Stimulated activated naive CD4-positive, alpha-beta T cell (primary cell): ENCODE data around the gene PDLIM7.

Experiments
- DNase-seq, 6 experiments: peaks; one replicate each; lab custom pipeline; 2025; lab: John Stamatoyannopoulos, UW

The PDLIM7 gene

DNA sequence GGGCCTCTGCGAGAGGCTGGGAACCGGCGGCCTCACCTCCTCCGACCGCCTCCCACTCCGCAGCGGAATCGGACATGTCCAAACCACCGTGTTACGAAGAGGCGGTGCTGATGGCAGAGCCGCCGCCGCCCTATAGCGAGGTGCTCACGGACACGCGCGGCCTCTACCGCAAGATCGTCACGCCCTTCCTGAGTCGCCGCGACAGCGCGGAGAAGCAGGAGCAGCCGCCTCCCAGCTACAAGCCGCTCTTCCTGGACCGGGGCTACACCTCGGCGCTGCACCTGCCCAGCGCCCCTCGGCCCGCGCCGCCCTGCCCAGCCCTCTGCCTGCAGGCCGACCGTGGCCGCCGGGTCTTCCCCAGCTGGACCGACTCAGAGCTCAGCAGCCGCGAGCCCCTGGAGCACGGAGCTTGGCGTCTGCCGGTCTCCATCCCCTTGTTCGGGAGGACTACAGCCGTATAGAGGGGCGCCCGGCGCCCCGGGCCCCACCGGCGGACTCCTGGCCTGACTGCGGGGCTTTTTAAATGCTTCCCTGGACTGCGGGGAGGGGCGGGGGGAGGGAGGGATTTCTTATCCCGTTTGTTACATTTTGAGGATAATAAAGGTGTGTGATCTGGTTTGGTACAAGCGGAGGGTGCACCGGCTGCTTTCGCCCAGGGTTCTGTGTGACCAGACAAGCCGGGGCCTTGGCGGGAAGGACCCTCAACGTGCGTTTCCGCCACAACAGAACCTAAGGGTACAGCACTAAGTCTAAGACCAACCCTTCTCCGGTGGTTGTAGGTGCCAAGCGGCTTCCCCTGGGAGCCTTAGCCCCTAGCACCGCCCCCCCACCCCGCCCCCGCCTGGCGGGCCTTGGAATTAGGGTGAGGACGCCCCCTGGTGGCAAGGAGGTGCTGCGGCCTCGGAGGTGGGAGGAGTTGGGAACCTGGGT is 41.5 kb downstream of the PDLIM7 start:
- peak; percentile 76 to 95 (median 92) for DNase-seq

DNA sequence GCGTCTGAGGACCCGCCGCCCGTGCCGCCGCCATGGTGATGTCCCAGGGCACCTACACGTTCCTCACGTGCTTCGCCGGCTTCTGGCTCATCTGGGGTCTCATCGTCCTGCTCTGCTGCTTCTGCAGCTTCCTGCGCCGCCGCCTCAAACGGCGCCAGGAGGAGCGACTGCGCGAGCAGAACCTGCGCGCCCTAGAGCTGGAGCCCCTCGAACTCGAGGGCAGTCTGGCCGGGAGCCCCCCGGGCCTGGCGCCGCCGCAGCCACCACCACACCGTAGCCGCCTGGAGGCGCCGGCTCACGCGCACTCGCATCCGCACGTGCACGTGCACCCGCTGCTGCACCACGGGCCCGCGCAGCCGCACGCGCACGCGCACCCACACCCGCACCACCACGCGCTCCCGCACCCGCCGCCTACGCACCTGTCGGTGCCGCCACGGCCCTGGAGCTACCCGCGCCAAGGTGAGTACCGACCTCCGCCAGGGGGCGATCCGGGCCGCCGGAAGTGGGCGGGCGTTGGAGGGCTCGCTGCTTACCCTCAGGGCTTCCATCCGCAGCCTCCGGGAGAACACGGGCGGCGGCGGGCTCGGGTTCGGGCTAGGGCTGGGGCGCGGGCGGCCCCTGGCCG is 42.3 kb downstream of the PDLIM7 start:
- DNase-seq: peak; percentile 88 to 94 (median 90)

DNA sequence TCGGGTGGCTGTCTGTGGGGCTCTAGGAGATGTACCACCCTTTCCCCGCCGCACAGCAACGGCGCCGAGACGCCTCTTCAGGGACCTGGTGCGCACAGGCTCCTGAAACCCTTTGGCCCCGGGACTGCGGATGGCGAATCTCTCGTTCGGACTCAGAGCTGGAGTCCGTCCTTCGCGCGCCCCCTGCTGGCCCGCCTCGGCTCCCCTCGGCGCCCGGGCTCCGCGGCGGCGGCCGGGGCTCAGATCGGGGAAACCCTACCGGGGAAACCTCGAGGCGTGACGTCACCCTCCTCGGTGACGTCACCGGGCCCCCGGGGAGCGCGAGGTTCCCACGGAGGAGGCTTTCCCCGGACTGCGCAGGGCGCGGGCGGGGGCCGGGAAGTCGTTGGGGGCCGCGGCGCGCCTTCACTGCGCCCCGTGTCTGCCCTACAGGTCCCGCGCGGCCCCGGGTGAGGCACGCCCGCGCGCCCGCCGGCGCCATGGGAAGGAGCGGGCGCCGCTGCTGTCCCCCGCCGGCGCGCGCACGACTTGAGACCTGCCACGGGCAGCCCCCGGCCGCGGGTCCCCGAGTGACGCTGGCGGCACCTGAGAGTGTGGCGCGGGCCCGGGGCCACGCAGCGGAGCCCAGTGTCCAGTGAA is 42.9 kb downstream of the PDLIM7 start:
- peak; percentile 75 to 96 (median 92) for DNase-seq

DNA sequence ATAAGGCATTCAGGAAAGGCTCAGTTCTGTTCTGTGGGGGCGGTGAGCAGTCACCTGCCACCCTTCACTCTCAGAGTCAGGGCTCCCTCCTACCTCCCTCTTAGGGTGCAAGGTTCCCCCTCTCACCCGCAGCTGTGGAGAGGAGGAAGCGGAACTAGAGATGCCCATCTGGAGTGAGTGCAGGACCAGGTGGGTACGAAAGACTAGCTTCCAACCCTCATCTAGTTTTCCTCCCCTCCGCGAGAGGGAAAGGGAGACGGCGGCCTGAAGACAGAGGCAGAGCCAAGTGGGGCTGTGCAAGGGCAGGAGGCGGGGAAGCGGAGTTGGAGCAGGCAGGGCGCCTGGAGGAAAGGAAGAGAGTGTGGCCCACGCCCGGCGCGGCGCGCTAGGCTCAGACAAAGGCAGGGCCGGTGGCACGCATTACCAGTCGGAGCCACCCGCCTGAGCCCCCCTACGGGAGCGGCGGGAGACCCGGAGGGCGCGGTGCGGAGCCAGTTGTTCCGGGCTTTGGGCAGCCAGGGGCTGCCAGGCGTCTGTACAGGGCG is 43.5 kb downstream of the PDLIM7 start:
- DNase-seq: peak in 2 of 6 experiments; percentile 67 to 72

DNA sequence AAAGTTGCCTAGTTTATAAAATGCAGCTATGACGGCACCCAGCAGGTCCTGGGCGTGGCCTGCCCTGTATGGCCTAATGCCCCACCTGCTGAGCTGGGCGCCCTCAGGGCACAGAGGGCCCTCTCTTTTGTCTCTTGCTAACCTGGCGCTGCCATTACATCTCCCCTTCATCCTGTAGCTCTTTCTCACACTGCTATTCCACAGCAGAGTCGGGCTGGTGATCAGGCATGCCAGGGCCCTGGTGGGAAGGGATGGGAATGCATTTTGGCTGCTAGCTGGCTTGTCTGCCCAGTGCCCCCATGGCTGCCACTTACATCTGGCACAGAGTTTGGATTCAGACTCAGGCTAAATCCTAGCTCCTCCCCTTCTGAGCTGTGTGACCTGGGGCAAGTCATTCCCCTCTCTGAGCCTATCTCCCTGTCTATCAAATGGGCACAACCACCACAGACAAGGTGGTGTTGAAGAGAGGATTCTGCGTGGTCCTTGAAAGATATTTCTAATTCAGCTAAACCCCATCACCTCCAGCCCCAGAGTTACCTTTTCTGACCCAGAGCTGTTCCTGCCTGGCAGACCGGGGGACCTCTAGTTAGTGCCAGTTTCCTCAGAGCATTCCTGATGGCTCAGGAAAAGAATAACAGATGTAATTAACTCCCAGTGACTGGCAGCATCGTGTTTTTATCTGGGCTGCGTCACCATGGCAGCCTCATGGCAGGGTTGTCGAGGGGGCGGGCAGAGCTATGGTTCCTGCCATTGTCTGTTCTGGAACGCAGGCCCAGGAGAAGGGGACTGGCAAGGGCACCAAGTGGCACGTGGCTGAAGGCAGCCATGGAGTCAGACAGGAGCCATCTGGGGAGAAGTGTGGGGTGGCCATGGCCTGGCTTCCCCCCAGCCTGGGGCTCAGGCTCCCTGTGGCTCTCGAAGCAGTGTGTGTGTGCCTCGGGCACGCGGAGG is 44.4 kb downstream of the PDLIM7 start:
- peak in 1 of 6 experiments; percentile 45 for DNase-seq

DNA sequence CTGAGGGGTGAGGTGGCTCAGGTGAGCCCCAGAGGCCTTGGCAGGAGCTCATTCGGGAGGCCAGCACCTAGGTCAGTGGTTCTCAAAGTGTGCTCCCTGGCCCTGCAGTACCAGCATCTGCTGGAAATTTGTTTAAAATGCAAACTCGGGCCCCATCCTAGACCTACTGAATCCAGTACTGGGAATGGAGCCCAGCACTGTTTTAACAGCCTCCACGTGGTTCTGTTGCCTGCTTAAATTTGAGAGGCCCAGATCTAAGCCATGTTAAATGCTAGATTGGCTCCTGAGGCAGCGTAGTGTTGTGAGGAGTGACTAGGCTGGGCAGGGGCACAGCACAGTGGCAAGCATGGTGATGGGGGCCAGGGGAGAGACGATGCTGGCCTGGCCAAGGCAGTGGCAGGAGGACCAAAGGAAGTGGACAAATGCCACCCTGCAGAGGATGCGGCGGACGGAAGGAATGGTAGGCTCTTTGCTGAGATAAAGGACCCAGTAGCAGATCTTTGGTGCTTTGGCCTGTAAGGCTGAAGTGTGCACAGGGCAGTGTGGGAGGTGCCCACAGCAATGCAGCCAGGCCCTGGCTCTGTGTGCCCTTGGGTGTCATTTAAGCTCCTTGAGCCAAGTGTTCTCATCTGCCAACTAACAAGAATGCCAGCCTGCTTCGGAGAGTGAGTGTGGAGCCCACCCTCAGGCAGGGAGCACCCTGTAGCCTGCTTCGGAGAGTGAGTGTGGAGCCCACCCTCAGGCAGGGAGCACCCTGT is 46.6 kb downstream of the PDLIM7 start:
- DNase-seq: no peak

DNA sequence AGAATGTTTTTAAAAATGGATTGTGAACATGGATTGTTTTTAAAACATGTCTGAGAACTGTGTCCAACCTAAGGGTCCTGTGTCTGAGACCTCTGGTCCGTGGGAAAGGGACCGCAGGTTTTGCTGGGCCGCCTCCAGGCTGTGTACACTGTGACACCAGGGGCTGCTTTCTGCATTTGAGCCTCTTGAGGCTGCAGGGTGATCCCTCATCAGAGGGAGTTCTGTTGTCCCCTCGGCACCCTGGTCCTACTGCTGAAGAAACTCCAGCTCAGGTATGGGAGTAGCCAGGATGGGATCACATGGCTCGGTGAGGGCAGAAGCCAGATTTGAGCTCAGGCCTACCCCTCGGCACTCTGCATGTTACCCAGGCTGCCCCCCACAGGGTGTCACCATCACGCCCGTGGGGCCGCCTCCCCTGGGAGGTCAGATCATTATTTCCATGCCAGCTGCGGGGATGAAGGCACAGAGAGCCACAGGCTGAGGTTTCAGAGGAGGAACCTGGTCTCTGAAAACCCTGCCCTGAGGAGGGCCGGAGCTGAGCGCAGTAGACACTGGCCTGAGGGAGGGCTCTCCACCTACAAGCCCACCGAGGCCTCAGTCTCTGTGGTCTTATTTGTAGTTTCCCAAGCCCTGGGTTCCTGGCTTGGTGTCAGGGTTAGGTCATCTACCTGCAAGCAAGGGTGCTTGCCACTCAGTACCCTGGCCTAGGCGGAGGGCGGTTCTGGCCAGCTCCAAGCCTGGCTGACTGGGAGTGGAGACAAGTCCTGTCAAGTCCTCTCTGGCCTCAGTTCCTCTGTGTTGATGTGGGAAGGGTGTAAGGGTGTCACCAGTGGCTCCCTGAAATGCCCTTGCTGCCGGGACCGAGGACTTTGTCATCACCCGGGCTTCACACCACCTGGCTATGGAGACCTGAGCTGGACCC is 48.0 kb downstream of the PDLIM7 start:
- DNase-seq: no peak

DNA sequence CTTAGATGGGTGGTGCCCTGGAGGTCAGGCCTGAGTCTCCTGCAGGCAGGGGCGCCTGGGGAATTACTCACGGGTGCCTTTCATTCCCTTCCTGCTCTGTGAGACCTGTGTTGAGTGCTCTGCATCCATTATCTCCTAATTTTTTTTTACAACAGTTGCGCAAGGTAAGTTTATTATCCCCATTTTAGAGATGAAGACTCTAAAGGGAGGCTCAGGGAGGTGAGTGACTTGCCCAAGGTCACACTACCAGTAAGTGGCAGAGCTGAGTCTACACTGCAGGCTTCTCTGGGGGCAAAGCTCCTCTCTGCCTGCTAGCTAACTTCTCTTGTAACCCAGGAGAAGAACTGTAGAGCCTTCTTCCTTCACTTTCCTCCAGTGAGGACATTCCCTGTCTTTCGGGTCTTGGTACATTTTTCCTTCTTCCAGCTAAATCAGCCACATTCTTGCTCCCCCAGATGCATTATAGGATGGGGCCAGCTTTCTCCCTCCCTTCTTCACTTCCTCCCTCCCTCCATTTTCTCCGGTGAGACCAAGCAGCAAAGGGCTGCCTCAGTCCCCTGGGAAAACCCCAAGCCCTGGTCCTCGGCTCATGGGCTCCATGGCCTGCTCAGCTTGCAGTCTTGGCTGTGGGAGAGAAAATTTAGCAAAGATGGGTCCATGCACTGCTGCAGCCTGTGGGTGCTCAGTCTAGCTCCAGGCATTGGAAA is 49.0 kb downstream of the PDLIM7 start:
- DNase-seq: no peak

DNA sequence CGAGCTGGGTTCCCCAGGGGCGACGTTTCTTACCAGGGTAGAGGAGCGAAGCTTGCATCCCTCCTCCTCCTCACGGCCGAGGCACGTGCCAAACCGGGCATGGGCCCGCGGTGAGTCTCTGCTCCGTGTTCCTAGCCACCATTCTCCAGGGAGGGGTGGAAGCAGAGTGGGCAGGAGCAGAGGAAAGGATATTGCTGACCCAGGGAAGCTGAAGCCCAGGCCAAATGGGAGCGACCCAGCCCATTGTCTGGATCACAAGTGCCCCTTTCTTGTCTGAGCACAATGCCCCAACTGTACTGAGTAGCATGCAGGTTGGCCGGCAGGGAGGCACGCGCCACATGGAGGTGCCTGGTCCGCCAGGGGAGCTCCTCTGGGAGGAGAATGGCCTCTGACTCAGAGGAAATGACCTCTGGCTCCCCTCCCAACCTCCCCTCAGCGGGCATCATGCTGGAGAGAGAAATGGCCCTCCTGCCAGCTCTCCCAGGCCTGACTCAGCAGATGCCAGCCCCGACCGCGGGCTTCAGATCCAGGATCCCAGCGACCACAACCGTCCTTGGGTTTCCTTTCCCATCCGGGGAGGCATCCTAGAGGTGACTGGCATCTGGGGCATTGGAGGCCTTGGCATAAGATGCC is 49.7 kb downstream of the PDLIM7 start:
- DNase-seq: peak in 1 of 6 experiments; percentile 62

DNA sequence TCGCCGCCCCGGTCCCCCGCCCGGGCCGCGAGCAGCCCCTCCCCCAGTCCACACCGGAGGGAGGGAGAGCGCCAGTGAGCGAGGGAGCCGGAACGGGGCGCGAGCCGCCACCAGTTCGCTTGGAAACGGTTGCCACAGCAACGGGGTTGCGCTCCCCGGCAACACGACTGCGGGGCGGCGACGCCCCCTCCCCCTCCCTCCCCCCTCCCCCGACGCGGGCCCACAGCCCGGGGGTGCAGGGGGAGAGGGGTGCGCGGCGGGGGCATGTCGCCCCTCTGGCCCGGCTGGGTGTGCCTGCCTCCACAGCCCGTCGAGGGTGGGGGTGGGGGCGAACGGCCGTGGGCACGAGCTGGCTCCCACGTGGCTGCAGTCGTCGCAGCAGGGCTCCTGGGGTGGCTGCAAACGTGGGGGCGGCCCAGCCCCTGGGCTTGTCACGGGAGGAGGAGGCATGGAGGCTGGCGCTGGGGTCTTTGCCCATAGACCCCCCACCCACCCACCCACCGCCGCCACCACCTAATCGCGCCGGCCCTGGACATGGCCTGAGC is 50.3 kb downstream of the PDLIM7 start:
- DNase-seq: peak; percentile 70 to 81 (median 78)

DNA sequence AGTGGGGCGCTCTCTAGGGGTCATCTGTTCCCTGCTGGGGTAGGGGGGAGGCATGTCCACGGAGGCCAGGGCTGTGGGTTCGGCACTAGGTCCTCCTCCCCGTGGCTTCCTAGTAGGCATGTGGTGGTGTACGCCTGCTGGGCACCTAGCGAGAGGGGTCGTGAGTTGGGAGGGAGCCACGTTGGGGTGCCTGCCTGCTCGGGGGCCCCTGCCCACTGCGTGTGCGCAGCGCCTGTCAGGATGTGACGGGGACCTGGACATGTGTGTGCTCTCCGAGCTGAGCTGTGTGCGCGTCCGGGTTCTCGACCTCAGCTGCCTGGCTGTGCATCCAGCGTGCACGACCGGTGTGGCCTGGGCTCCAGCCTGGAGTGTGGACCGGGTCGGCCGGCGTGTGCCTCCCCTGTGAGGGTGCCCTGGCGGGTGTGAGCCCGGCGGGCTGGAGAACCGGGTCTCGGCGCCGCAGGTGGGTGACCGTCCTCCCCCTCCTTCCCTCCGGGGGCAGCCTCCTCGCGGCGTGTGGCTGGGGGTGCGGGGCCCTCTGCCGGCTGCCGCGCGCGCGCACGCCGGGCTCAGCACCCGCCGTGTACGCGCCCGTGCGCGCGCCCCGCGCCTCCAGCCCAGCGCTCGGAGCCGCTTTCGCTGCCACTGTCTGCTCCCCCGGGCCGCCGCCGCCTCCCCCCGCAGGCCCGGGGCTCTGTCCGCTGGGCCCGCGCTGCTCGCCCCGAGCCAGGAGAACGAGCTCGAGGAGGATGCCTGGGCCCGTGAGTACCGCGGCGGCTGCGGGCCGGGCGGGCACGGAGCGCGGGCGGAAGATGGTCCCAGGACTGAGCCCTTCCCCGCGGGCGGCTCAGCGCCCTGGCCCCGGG is 51.0 kb downstream of the PDLIM7 start, which contains the start of gene PRR7:
Gene PRR7, plus strand, starts transcription at position 615 of the 866 bp plus-strand sequence. CDS start 8,254 bp downstream, outside the sequence.
- peak; percentile 58 to 85 (median 74) for DNase-seq

DNA sequence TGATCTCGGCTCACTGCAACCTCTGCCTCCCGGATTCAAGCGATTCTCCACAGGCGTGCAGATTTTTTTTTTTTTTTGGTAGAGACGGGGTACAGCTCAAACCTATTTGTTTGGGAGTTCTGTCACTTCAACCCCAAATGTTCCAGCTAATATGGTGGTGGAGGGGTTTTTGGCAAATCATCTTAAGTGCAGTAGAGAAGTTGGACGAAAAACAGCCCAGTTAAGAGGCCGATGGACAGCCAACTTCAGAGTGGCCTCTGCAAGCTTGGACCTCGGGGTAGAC is 51.5 kb downstream of the PDLIM7 start:
- peak in 1 of 6 experiments; percentile 30 for DNase-seq

DNA sequence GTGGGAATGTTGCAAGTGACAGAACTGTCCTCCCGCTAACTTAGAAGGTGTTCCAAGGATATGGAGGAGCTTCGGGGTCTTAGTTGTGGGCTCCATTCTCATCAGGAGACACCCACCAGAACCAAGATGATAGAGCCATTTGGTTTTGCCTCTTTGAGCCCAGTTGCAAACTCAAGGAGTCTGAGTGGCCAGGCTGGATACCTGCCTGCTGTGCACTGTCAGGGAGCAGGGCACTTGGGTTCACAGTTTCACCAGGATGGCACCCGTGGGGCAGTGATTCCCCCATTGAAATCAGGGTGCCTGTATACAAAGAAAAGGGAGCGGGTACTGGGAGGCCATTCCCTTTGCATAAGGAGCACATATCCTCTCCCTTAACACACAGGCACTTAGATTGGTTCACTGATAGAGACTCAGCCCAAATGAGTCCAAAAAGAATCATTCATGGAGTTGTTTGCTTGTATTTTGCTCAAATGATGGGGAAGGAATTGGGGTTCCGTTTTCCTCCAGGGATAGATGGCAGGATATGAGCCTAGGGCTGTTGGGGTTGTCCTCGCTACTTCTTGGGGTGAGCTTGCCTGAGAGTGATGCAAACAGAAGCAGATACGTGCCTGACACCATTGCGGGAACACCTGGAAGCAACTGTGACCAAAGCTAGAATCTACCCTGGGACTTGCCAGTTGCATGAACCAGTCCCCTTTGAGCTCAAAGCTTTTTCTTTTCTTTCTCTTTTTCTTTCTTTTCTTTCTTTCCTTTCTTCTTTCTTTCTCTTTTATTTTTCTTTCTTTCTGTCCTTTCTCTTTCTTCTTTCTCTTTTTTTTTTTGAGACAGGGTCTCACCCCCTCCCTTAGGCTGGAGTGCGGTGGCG is 52.1 kb downstream of the PDLIM7 start:
- peak in 5 of 6 experiments; percentile 29 to 49 (median 37) for DNase-seq

DNA sequence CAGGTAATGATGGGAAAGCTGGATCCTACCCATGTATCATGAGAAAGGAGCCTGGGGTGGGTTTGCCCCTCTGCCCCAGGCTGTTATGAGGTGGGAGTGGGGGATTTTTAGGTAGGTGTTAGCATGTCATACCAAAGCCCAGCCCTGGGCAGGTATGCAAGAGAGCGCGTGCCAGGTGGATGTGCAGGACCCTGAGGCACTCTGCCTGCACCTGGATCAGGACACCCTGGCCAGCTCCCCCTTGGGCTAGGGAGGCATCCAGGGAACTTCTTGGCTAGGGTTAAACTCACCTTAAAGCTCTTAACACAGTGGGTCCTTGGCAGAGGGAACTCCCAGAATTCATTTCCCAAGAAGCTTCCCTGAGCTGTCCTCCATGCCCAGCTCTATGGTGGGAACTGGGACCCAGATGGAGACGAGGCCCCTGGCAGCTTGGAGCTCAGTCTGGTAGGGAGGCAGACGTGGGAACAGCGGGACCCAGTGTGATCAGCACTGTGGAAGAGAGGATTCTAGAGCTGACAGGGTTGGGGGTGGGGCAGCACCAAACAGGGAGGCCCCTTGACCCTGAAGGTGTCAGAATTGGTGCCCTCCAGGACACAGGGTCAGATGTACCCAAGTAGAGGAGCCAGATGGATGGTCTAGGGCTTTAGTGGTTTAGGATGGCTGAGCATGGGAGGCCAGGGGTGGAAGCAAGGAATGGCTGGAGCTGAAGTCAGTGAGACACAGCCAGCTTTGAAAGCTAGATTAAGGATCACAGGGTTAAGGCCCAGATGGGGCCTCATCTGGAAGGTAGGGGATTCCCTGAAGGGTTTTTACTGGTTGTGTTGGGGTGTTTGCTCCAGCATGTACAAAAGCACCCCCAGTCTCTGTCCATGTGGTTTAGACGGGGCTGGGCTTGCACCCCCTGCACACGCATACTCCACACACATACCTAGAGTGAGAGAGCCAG is 53.0 kb downstream of the PDLIM7 start:
- DNase-seq: peak in 3 of 6 experiments; percentile 21 to 48 (median 46)
